Heart left ventricle (tissue), 16 donors: ENCODE data around the gene CFAP46. TPM values are rescaled to one million over a fixed set of nuclear protein-coding genes. Genes with fewer than 3 reads are reported as not detected.
A peak's percentile ranks its signal among the peaks of the same experiment; 100 is the strongest.
"Not testable (repeated sequence)": the region's sequence is repeated elsewhere in the genome, so short reads cannot be mapped to it uniquely, and the experiment has no call there.

Source experiments
- ATAC-seq, 4 donors: fragments of 200-7000 bp; cut with Tn5 transposase; one replicate each; pipeline ENCODE4 v1.9.1; 2020 to 2022; ENCODE audit warnings: moderate library complexity in 4 of 4, mild to moderate bottlenecking in 3 of 4, moderate number of reproducible peaks in 1 of 4
- DNase-seq, 5 donors: peaks; one replicate each; pipeline ENCODE4 v3.0.0-alpha.2; 2020
- H3K27ac ChIP-seq, 12 donors: fragments of 200-600 bp; sonication (generic) in 4 of 12; one replicate each; pipeline versions ENCODE4 v1.5.0 to v1.8.0; 2016 to 2022; ENCODE audit warnings: mild to moderate bottlenecking in 2 of 12
- H3K27me3 ChIP-seq, 9 donors: fragments of 200-600 bp; sonication (generic) in 2 of 9; one replicate each; pipeline versions ENCODE4 v1.5.1 to v1.8.0; 2016 to 2022; ENCODE audit warnings: mild to moderate bottlenecking in 3 of 9
- H3K36me3 ChIP-seq, 9 donors: fragments of 200-600 bp; sonication (generic) in 2 of 9; one replicate each; pipeline versions ENCODE4 v1.5.0 to v1.8.0; 2018 to 2022; ENCODE audit warnings: mild to moderate bottlenecking in 2 of 9
- H3K4me1 ChIP-seq, 12 donors: fragments of 200-600 bp; sonication (generic) in 4 of 12; one replicate each; pipeline versions ENCODE4 v1.5.0 to v1.8.0; 2016 to 2022; ENCODE audit warnings: mild to moderate bottlenecking in 3 of 12
- H3K4me3 ChIP-seq, 12 donors: fragments of 200-600 bp; sonication (generic) in 4 of 12; one replicate each; pipeline versions ENCODE4 v1.5.0 to v1.8.0; 2017 to 2022; ENCODE audit warnings: mild to moderate bottlenecking in 9 of 12, moderate library complexity in 4 of 12
- H3K9me3 ChIP-seq, 12 donors: fragments of 200-600 bp; sonication (generic) in 4 of 12; one replicate each; pipeline versions ENCODE4 v1.5.0 to v1.8.0; 2016 to 2022; ENCODE audit warnings: mild to moderate bottlenecking in 1 of 12
- POLR2A ChIP-seq, 2 donors: fragments of 450-650 bp; IDR thresholded peaks; one replicate each; pipeline ENCODE4 v1.6.1; 2017; ENCODE audit warnings: antibody characterized with exemption in 2 of 2, mild to moderate bottlenecking in 2 of 2, moderate library complexity in 2 of 2
- WGBS, 4 donors: extraction: QIAGEN DNeasy Blood & Tissue Kit in 2 of 4; methylation state at CpG; one replicate each; pipeline versions ENCODE4 v1.1.5 to v1.1.7; 2013 to 2018; 5-methylcytosine and 5-hydroxymethylcytosine counted together
- intact Hi-C, 10 donors: fragments of 100-400 bp; cut with DNase I; formaldehyde crosslinking; loops; one replicate each; pipeline versions ENCODE4 v1.11.1 to v1.14.2; 2022
- polyA plus RNA-seq, 2 donors: library from polyadenylated mRNA; stranded (reverse); fragments of 200-250 nt; gene quantifications; one replicate each; pipeline ENCODE4 v1.2.3, GENCODE V29; 2013
- total RNA-seq, 9 donors: library from RNA; depleted of rRNA in 2 of 9; stranded (reverse); fragments of >200 nt in 2 of 9; fragmentation: NEBNext Ultra II Directional in 3 of 9; extraction: Animal tissue kit (Norgen Biotek cat#: 25700) in 3 of 9; gene quantifications; one replicate each; pipeline versions ENCODE4 v1.1.0 to v1.2.4, GENCODE V29; 2016 to 2023
- TF ChIP-seq, protein P1 (sequence below), 12 donors: fragments of 200-600 bp; sonication (generic) in 4 of 12; IDR thresholded peaks; one replicate each; pipeline versions ENCODE4 v1.5.0 to v1.8.0; 2018 to 2022; ENCODE audit warnings: antibody characterized with exemption in 12 of 12, mild to moderate bottlenecking in 5 of 12
- donor health status: ischemic (EF 13 %, LVEDD 7.1; RV severe dilation, severe dysfunction).
- donor health status: healthy with polysubstance abuse.
- donor health status: DM: no; HTN: yes; CAD: no.
- donor health status: DM: no; HTN: no; CAD: no.
- donor health status: ischemic (EF 25% LVEDD 6.9; RV normal size, moderate dysfunction).
- donor health status: ischemic (EF 25% LVEDD 5.7; RV mildly dilated, moderate dysfunction).
- donor health status: healthy.
- donor health status: DM: yes; HTN: yes; CAD: no.
- donor health status: ischemic (EF 35%, LVEDD 5.7; RV mildly dilated, moderate dysfunction).
- donor health status: nonischemic (EF 11% LVEDD 7.7; RV severe dilation, severe dysfunction).
- donor health status: DM: yes; HTN: yes; CAD: no.
- donor health status: PGD.
- donor health status: ischemic (EF 29% LVEDD 5.4; RV normal size, mild dysfunction).
- donor health status: nonischemic (EF 23%, LVEDD 6.1; RV moderate dilation, normal function).

CFAP46 gene
- total and polyA plus RNA-seq, 11 donors = 0.61 to 1.8 (median 0.95) TPM

DNA sequence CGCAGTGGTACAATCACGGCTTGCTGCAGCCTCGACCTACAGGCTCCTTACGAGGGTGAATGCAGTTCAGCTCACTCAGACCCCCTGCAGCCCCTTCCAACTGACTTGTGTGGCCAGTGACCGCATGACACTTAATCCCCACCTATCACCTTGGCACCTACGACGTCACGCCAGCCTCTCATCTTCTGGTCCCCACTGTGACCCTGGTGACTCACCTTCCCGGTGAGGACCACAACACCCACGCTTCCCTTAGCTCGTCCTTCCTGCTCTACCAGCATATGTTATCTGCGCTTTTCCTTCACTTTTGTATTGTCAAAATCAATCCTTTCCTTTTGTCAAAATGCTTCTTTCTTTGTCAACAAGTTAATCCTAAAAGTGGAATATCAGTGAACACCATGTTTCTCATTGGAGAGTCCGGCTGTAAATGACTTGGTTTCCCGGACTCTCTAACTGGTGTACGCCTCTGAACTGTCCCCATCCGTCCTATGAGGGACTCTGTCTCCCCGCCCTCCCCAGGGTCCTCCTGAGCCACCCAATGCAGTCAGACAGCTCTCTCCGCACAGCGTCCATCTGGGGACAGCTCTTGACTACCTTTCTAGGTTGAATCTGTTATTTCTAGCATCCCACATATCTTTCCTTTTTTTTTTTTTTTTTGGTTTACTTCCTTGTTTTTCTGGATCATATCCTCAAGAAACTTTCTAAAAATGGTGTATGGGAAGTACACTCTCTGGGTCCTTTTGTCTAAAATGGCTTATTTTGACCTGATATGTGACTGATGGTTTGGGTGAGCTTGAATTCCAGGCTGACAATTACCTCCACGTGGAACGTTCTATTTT, 37.3 kb downstream of the CFAP46 start:
- WGBS, 4 donors = 76 to 78% (median 77%) methylated on average over 21 of the region's 21 CpGs
- H3K9me3 ChIP-seq = peaks cover 0 to 19% (median 0%) of the 10 kb centered on the region in 12 donors
- TF ChIP-seq, protein P1, sequence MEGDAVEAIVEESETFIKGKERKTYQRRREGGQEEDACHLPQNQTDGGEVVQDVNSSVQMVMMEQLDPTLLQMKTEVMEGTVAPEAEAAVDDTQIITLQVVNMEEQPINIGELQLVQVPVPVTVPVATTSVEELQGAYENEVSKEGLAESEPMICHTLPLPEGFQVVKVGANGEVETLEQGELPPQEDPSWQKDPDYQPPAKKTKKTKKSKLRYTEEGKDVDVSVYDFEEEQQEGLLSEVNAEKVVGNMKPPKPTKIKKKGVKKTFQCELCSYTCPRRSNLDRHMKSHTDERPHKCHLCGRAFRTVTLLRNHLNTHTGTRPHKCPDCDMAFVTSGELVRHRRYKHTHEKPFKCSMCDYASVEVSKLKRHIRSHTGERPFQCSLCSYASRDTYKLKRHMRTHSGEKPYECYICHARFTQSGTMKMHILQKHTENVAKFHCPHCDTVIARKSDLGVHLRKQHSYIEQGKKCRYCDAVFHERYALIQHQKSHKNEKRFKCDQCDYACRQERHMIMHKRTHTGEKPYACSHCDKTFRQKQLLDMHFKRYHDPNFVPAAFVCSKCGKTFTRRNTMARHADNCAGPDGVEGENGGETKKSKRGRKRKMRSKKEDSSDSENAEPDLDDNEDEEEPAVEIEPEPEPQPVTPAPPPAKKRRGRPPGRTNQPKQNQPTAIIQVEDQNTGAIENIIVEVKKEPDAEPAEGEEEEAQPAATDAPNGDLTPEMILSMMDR (IDR thresholded peaks at IDR 0.05) = no peak
- no peak for TF ChIP-seq POLR2A (IDR thresholded peaks at IDR 0.05)
- peak in 1 of 5 donors; percentile 23 for DNase-seq
- ATAC-seq = no peak
- H3K27me3 ChIP-seq = peaks cover 0 to 5% (median 0%) of the 10 kb centered on the region in 9 donors
- no peak overlapping the region for H3K4me3 ChIP-seq
- no peak overlapping the region for H3K27ac ChIP-seq
- H3K36me3 ChIP-seq = no peaks in the 10 kb centered on the region
- H3K4me1 ChIP-seq = no peaks in the 10 kb centered on the region
- intact Hi-C loops = loop anchor here in 2 of 10 donors (10.0 kb wide), 2 partner anchors 220 to 410 kb away; no protein-coding TSS in a partner anchor

DNA sequence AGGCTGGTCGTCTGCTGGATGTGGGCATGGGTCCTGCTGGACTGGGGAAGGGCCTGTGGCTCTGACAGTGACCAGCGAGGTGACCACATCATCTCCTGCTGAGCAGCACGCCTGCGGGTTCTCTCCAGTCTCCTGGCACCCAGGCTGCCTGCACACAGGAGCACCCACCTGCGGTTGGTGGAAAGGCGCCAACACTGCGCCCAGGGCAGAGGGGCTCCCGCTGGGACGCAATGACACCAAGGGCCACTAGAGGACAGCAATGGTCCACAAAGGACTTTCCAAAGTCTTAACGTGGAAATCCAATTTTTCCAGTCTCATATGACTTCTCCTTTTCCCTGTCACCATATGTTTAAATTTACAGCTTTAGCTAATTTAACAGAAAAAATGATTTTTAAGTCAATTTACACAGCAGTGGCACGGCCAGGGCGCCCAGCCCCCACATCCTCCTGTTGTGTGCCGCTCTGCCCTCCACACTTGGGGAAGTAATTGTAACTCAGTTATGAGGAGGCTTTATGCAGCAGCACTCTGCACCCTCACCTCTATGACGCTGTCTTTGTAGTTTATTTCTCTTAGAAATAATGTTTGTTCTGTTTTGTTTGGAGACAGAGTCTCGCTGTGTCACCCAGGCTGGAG, 38.1 kb downstream of the CFAP46 start:
- ATAC-seq = peak in 2 of 4 donors; percentile 26 to 65
- Histone ChIP-seq H3K36me3 (no peaks in the 10 kb centered on the region), H3K27me3 (peaks cover 0 to 5% (median 0%) of the 10 kb centered on the region in 9 donors), H3K9me3 (peaks cover 0 to 19% (median 0%) of the 10 kb centered on the region in 12 donors), H3K4me3 (no peak overlapping the region), H3K4me1 (no peaks in the 10 kb centered on the region), H3K27ac (no peak overlapping the region)
- intact Hi-C loops = loop anchor here in 2 of 10 donors (10.0 kb wide), 2 partner anchors 221 to 411 kb away; no protein-coding TSS in a partner anchor
- DNase-seq = peak in 3 of 5 donors; percentile 5 to 39 (median 36)
- TF ChIP-seq, protein P1 (IDR thresholded peaks at IDR 0.05) = peak; percentile 61 to 81 (median 67)
- no peak for TF ChIP-seq POLR2A (IDR thresholded peaks at IDR 0.05)
- 32 to 40% (median 34%) methylated on average over 15 of the region's 15 CpGs for WGBS, 4 donors

DNA sequence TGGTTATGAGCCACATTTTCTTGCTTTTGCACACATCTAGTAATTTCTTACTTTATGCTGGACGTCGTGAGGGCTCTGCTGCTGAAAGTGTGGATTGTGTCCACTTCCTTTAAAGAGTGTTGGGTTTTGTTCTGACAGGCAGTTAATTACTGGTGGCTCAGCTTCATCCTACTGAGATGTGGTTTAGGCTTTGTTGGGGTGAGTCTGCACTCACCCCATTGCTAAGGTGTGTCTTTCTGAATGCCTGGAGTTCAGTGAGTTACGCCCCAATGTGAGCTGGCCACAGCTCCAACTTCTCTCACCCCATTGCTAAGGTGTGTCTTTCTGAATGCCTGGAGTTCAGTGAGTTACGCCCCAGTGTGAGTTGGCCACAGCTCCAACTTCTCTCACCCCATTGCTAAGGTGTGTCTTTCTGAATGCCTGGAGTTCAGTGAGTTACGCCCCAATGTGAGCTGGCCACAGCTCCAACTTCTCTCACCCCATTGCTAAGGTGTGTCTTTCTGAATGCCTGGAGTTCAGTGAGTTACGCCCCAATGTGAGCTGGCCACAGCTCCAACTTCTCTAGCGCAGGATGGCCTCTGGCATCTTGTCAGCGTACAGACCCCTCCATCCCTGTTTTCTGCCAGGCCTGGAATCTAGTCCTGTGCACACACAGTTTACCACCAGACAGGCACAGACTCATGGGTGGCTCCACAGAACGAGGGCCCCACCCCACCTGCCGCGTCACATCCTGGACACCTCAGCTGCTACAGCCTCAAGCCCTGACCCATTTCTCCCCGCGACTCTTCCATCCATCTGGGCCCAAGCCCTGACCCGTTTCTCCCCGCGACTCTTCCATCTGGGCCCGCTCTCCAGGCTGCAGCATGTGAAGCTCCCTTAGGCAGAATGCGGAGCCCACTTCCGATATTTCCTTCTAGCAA, 39.5 kb downstream of the CFAP46 start:
- not testable (repeated sequence) for ATAC-seq, H3K4me1 ChIP-seq, H3K27ac ChIP-seq, H3K4me3 ChIP-seq, H3K27me3 ChIP-seq, H3K36me3 ChIP-seq
- peak in 3 of 5 donors; percentile 12 to 57 (median 16) for DNase-seq
- peaks cover 0 to 19% (median 0%) of the 10 kb centered on the region in 12 donors for H3K9me3 ChIP-seq
- intact Hi-C loops = loop anchor here in 2 of 10 donors (10.0 kb wide), 2 partner anchors 222 to 412 kb away; no protein-coding TSS in a partner anchor
- WGBS, 4 donors = 89 to 91% (median 90%) methylated on average over 19 of the region's 19 CpGs

DNA sequence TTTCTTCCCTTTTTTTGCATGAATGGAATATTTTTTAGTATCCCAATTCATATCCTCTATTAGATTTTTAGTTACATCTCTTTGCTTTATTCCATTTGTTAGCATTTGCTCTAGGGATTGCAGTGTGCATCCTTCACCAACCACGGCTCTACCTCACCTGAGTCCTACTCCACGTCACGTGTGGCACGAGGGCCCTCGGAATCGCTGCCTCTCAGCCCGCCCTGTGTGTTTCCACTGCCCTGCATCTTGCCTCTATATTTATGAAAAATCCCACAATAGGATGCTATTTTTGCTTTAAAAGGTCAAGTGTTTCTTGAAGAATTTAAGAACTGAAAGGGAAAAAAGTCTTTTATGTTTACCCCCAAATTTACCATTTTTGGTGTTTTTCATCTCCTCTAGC, 41.0 kb downstream of the CFAP46 start:
- no peak for ATAC-seq
- no peak for TF ChIP-seq POLR2A (IDR thresholded peaks at IDR 0.05)
- TF ChIP-seq, protein P1 (IDR thresholded peaks at IDR 0.05) = no peak
- intact Hi-C loops = loop anchor here in 2 of 10 donors (10.0 kb wide), 2 partner anchors 223 to 413 kb away; no protein-coding TSS in a partner anchor
- Histone ChIP-seq H3K36me3 (no peaks in the 10 kb centered on the region), H3K9me3 (peaks cover 0 to 24% (median 2%) of the 10 kb centered on the region in 12 donors), H3K27me3 (peaks cover 0 to 5% (median 0%) of the 10 kb centered on the region in 9 donors), H3K27ac (no peak overlapping the region), H3K4me1 (no peaks in the 10 kb centered on the region), H3K4me3 (no peak overlapping the region)
- DNase-seq = peak in 2 of 5 donors; percentile 7 to 32
- 92 to 94% (median 93%) methylated on average over 7 of the region's 7 CpGs for WGBS, 4 donors
